Spinal cord (tissue), 10 donors: Measurements from ENCODE around the gene AGPAT1. TPM values are rescaled to one million over a fixed set of nuclear protein-coding genes. Genes with fewer than 3 reads are reported as not detected.

Experiments
- DNase-seq, 6 donors: peaks; one replicate each; pipeline versions ENCODE4 v3.0.0 to v3.0.0-alpha.2; 2013 to 2015; ENCODE audit warnings: low spot score in 6 of 6, low read depth in 4 of 6
- H3K27ac ChIP-seq: one replicate; pipeline ENCODE4 v1.5.1; 2013; ENCODE audit warnings: low read depth, low read length, control low read depth
- H3K27me3 ChIP-seq: one replicate; pipeline ENCODE4 v1.6.1; 2013; ENCODE audit warnings: low read length; ENCODE audit not compliant: control insufficient read depth, insufficient read depth
- H3K36me3 ChIP-seq: one replicate; pipeline ENCODE4 v1.6.1; 2013; ENCODE audit warnings: low read length; ENCODE audit not compliant: control insufficient read depth, insufficient read depth
- H3K4me1 ChIP-seq: one replicate; pipeline ENCODE4 v1.6.1; 2013; ENCODE audit warnings: low read length; ENCODE audit not compliant: control insufficient read depth, insufficient read depth
- H3K4me3 ChIP-seq: one replicate; pipeline ENCODE4 v1.5.1; 2013; ENCODE audit warnings: low read depth, low read length, control low read depth
- H3K9me3 ChIP-seq: one replicate; pipeline ENCODE4 v1.6.1; 2013; ENCODE audit warnings: low read length; ENCODE audit not compliant: control insufficient read depth, insufficient read depth
- WGBS: methylation state at CpG from one replicate; pipeline ENCODE4 v1.1.5; 2013; ENCODE audit warnings: missing lambda C conversion rate; ENCODE audit not compliant: insufficient coverage; 5-methylcytosine and 5-hydroxymethylcytosine counted together
- polyA plus RNA-seq, 2 donors: library from polyadenylated mRNA; unstranded; fragments of 120-200 nt; gene quantifications; one replicate each; pipeline ENCODE4 v1.2.1, GENCODE V29; 2013; ENCODE audit not compliant: insufficient read length in 2 of 2
- total RNA-seq, 2 donors: library from RNA; depleted of rRNA in 1 of 2; stranded (reverse); fragments of 120-200 nt in 1 of 2; fragments of >200 nt in 1 of 2; gene quantifications; one replicate each; pipeline versions ENCODE4 v1.2.3 to v1.2.4, GENCODE V29; 2013 to 2014
- donor health status: healthy.

Gene AGPAT1
- total and polyA plus RNA-seq, 4 donors = 24.0 to 158 (median 117) TPM

DNA sequence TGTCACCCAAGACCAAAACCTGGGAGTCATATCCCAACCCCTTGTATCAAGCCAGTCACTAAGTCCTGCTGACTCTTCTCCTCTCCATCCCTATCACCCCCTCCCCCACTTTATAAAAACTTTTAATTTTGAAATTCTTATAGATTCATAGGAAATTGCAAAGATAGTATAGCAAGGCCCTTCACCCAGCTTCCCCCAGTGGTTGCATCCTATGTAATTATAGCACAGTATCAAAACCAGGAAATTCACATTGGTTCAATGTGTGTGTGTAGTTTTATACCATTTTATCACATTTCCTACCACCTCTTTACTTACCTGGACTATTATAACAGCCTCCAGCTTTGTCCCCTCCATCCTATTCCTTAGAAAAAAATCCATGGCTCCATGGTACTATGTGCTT lies 17.8 kb downstream of the AGPAT1 start:
- DNase-seq = no peak
- Histone ChIP-seq H3K4me1 (peaks cover 30% of the 10 kb centered on the region), H3K9me3 (no peaks in the 10 kb centered on the region), H3K36me3 (peaks cover 53% of the 10 kb centered on the region), H3K4me3 (no peak overlapping the region), H3K27ac (no peak overlapping the region), H3K27me3 (no peaks in the 10 kb centered on the region)

DNA sequence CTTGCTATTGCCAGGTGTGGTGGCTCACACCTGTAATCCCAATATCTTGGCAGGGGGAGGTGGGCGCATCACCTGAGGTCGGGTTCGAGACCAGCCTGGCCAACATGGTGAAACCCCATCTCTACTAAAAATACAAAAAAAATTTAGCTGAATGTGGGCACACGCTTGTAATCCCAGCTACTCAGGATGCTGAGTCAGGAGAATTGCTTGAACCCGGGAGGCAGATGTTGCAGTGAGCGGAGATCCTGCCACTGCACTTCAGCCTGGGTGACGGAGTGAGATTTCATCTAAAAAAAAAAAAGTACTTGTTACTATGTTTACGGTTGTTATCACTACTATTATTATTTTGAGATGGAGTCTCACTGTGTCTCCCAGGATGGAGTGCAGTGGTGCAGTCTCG lies 19.0 kb downstream of the AGPAT1 start:
- peaks cover 33% of the 10 kb centered on the region for H3K4me1 ChIP-seq
- no peaks in the 10 kb centered on the region for H3K9me3 ChIP-seq
- WGBS = 100% methylated on average over 1 of the region's 9 CpGs
- no peak overlapping the region for H3K27ac ChIP-seq
- peaks cover 41% of the 10 kb centered on the region for H3K36me3 ChIP-seq
- no peak for DNase-seq
- H3K4me3 ChIP-seq = no peak overlapping the region
- H3K27me3 ChIP-seq = no peaks in the 10 kb centered on the region

DNA sequence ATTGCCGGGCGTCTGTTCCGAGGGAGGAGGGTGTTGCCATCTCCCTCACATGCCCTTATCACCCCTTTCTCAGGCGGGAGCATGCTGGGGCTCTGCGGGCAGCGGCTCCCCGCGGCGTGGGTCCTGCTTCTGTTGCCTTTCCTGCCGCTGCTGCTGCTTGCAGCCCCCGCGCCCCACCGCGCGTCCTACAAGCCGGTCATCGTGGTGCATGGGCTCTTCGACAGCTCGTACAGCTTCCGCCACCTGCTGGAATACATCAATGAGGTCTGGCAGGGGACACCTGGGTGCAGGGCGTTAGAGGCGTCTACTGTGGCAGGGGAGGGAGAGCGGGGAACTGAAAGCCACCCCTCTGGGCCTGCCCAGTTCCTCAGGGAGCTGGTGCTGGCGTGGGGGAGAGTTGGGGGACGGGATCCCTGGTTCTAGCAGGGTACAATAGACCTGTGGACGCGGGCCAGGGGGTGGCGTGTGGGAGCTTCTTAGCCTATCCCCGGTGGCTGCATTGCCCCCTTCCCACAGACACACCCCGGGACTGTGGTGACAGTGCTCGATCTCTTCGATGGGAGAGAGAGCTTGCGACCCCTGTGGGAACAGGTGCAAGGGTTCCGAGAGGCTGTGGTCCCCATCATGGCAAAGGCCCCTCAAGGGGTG lies 21.2 kb downstream of the AGPAT1 start:
- DNase-seq = peak in 2 of 6 donors; percentile 76 to 85
- Histone ChIP-seq H3K27me3 (peaks cover 6% of the 10 kb centered on the region), H3K27ac (peak overlapping the region; percentile 94), H3K36me3 (peaks cover 36% of the 10 kb centered on the region), H3K9me3 (no peaks in the 10 kb centered on the region), H3K4me1 (peaks cover 48% of the 10 kb centered on the region), H3K4me3 (peak overlapping the region; percentile 93)
- 4% methylated on average over 30 of the region's 34 CpGs for WGBS

DNA sequence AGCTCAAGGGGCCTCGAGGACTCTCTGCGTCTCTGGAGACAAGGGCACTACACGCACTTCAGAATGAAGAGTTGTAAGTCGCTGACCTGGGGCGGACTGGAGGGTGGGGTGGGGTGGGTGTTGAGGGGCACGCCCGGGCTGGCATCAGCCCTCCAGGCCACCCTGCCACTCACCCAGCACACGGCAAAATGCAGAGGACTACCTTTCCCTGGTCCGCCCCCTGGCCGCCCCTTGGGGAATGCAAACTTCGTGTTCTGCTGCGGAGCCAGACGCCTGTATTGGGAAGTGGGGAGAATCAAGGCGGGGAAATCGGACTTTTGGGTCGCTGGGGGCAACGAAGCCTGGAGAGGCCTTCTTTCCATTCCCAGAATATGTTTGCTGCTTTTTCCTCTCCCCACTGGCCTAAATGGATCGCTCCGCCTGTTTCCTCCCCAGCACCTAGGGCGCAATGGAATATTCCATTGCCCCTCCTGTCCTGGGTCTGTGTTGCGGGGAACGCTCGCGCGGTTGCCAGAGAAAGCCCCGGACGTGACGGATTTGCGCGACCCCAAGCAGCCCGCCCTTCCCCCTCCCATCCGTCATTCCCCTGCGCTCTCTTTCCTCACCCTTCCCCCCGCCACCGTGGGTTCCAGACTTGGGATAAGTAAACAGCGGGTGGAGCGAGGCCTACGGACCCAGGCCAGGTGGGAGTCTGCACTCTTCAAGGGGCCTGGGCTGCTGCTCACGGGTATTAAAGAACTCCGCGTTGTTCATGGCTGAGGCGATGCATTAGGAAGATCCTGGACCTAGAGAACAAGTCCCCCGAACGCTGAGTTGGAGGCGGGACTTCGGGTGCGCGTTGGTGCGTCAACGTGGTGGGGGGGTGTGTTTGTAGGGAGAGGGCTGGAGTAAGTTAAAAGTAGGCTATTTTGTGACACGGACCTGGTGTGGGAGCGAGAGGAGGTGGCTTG lies 22.0 kb downstream of the AGPAT1 start, which contains the start of gene PPT2:
PPT2 (plus strand) TSS at position 578 of the 950 bp plus-strand sequence. CDS start 454 bp downstream, outside the sequence.
- Histone ChIP-seq H3K4me1 (peaks cover 56% of the 10 kb centered on the region), H3K9me3 (no peaks in the 10 kb centered on the region), H3K4me3 (peak within 1 kb of the TSS; percentile 93), H3K36me3 (peaks cover 36% of the 10 kb centered on the region), H3K27ac (peak within 1 kb of the TSS; percentile 94), H3K27me3 (peaks cover 12% of the 10 kb centered on the region)
- DNase-seq = peak; percentile 89 to 98 (median 90)
- 0% methylated on average over 38 of the region's 52 CpGs for WGBS

DNA sequence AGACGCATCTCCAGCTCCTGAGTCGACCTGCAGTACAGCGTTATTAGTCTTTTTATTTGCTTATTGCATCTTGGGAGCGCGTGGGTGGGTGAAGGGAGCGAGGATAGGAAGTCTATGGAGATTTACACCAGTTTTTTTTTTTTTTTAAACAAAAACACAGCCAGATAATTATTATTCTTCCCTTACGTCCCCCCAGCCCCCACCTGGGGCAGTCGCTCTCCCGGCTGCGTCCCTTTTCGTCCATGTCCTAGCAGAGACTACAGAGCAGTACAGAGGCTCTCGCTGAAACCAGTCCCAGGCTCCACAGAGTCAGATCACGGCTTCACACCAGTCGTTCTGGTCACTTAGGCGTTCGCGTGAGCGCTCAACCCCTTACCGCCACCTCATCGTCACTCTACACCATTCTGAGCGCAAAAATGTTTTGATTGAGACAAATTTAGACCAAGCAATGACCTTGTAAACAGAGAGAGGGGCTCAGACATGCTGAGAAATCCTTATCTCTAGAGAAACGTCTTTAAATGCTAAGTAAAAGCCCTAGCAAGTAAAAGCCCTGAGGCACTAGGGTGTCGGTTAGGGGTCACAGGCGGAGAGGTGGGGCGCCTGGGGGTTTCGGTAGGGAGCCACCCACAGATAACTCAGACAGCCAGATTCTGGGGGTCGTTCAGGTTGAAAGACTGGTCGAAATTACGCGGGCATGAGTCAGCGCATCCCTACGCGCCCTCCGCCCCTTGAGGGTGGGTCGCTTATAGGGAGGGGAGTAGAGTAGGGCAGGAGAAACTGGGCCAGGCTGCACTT lies 22.9 kb downstream of the AGPAT1 start:
- Histone ChIP-seq H3K36me3 (peaks cover 31% of the 10 kb centered on the region), H3K27me3 (peaks cover 19% of the 10 kb centered on the region), H3K9me3 (no peaks in the 10 kb centered on the region), H3K4me3 (peak overlapping the region; percentile 93), H3K27ac (peak overlapping the region; percentile 94), H3K4me1 (peaks cover 62% of the 10 kb centered on the region)
- peak in 2 of 6 donors; percentile 37 to 38 for DNase-seq
- WGBS = 6% methylated on average over 24 of the region's 35 CpGs

DNA sequence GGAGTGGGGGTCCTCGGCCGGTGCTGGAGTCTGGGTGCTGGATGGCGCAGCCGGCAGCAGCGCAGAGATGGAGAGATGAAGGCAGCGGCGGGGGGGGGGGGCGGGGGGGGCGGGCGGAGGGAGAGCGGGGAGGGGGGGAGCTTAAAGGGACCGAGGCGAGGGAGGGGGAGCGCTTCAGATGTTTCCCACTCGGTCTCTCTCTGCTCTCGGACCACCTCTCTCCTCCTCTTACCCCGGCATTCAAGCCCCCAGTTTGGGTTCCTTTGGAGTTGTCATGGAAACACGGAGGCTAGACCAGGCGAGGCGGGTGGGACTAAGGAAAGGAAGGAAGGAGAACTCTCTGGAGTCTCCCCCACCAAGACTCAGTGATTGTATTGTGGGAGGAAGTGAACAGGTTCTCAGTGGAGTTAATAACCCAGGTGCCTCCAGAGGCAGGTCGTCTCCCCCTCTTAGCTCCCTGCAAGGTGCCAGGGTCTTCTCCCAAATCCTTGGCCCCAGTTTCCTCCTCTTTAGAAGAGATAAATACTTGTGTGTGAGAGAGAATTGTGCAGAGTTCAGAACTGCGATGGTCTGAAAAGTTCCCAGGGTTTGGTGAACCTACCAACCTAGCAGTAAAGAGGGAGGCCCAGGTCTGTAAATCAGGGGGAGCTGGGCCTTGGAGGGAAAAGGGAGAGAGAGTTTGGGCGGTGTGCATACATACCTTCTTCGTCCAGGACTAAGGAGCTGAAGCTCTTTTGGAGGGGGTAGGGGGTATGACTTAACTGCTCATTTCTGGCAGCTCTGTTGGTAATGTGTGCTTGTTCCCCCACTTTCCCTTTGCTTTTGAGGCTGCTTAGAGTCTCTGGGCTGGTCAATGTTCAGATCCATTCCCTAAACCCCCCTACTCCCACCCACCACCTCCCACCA lies 23.8 kb downstream of the AGPAT1 start, which contains the start of gene PRRT1:
PRRT1 (minus strand) TSS at position 77 of the 906 bp plus-strand sequence. CDS start 112 bp downstream, outside the sequence.
- DNase-seq = peak in 2 of 6 donors; percentile 73 to 82
- Histone ChIP-seq H3K27ac (peak within 1 kb of the TSS; percentile 94), H3K4me1 (peaks cover 62% of the 10 kb centered on the region), H3K9me3 (no peaks in the 10 kb centered on the region), H3K4me3 (peak within 1 kb of the TSS; percentile 93), H3K27me3 (peaks cover 19% of the 10 kb centered on the region), H3K36me3 (peaks cover 22% of the 10 kb centered on the region)
- 36% methylated on average over 3 of the region's 24 CpGs for WGBS

DNA sequence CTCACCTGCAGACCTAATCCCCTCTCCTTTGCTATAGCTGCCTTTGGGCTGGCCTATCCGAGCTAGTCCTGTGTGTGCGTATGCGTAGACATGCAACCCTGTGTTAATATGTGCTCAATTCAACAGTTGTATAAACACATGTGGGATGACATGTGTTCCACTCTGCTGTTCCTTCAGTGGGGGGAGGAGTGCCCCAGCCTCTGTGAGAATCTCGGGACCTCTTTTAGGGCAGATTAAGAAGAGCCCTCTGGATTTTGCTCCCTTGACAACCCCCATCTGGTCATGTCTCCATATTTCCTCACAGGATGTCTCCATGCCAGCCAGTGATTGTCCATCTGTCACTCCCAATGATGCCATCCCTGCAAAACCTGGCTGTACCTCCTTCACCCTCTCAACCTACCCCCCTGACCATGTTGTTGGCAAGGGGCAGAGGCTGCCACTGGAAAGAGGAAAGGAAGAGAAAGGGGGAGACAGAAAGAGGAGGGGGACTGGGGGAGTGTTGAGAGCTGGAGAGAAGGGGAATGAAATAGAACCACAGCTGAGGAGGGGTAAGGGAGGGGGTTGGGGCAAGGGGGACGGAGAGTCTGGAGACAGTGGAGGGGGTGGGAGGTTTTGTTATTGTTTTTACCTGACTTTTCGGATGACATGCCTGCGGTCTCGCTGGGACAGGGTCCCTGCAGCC lies 24.6 kb downstream of the AGPAT1 start:
- DNase-seq = peak in 2 of 6 donors; percentile 31 to 74
- peaks cover 19% of the 10 kb centered on the region for H3K27me3 ChIP-seq
- 42% methylated on average over 3 of the region's 8 CpGs for WGBS
- peaks cover 62% of the 10 kb centered on the region for H3K4me1 ChIP-seq
- peaks cover 16% of the 10 kb centered on the region for H3K36me3 ChIP-seq
- no peaks in the 10 kb centered on the region for H3K9me3 ChIP-seq
- peak overlapping the region; percentile 29 for H3K27ac ChIP-seq
- peak overlapping the region; percentile 16 for H3K4me3 ChIP-seq
